ENCODE measurements around the gene ARSB. TPM values are rescaled to one million over a fixed set of nuclear protein-coding genes. Genes with fewer than 3 reads are reported as not detected.

ARSB gene
- total and polyA plus RNA-seq, 2 donors (not counting 1 experiment from before 2014, with no cell fraction given): 10.1 to 27.7 TPM

- Histone ChIP-seq H3K27me3 (ENCODE audit: control insufficient read depth, insufficient read depth, low read length) (peaks cover 9% of the 10 kb centered on the region), H3K4me1 (ENCODE audit: control insufficient read depth, extremely low read depth, insufficient read depth, low read length) (peaks cover 7% of the 10 kb centered on the region), H2AFZ (ENCODE audit: low read length) (no peak overlapping the region), H3K79me2 (ENCODE audit: control insufficient read depth, insufficient read depth, low read length) (no peaks in the 10 kb centered on the region), H4K20me1 (ENCODE audit: control insufficient read depth, extremely low read depth, insufficient read depth, low read length) (no peaks in the 10 kb centered on the region), H3K9me3 (ENCODE audit: control insufficient read depth, insufficient read depth, low read depth, low read length) (no peaks in the 10 kb centered on the region), H3K27ac (ENCODE audit: insufficient read depth, low read length) (no peak overlapping the region), H3K9ac (ENCODE audit: insufficient read depth, low read length) (no peak overlapping the region), H3K4me3 (replicated peaks in 1 of 4; ENCODE audit: control extremely low read depth in 1 of 4, insufficient read depth in 1 of 4, low read depth in 3 of 4, low read length in 4 of 4) (no peak overlapping the region), H3K36me3 (ENCODE audit: control insufficient read depth, insufficient read depth, low read length) (no peaks in the 10 kb centered on the region), H3K4me2 (ENCODE audit: extremely low read depth, insufficient read depth, low read length) (peak overlapping the region; percentile 17)
- TF ChIP-seq CTCF (conservative IDR thresholded peaks at IDR 0.05 in 1 of 2, IDR thresholded peaks at IDR 0.05 in 1 of 2; ENCODE audit: low read depth in 1 of 2, low read length in 2 of 2) (no peak), EZH2 (IDR thresholded peaks at IDR 0.05; ENCODE audit: low read length, missing control alignments) (no peak)
- peak; percentile 68 to 69 for DNase-seq (ENCODE audit: low read depth in 2 of 2)
These were observed 227.6 kb downstream of the ARSB start for GRCh38 chr5:78757269-78758053.

GRCh38 chr5:78756858-78757257, 228.3 kb downstream of the ARSB start:
- Histone ChIP-seq H2AFZ (ENCODE audit: low read length) (no peak overlapping the region), H3K4me3 (replicated peaks in 1 of 4; ENCODE audit: control extremely low read depth in 1 of 4, insufficient read depth in 1 of 4, low read depth in 3 of 4, low read length in 4 of 4) (no peak overlapping the region), H3K27ac (ENCODE audit: insufficient read depth, low read length) (no peak overlapping the region), H3K4me1 (ENCODE audit: control insufficient read depth, extremely low read depth, insufficient read depth, low read length) (peaks cover 7% of the 10 kb centered on the region), H3K79me2 (ENCODE audit: control insufficient read depth, insufficient read depth, low read length) (no peaks in the 10 kb centered on the region), H3K9ac (ENCODE audit: insufficient read depth, low read length) (no peak overlapping the region), H3K4me2 (ENCODE audit: extremely low read depth, insufficient read depth, low read length) (no peak overlapping the region), H3K27me3 (ENCODE audit: control insufficient read depth, insufficient read depth, low read length) (peaks cover 4% of the 10 kb centered on the region), H3K36me3 (ENCODE audit: control insufficient read depth, insufficient read depth, low read length) (no peaks in the 10 kb centered on the region), H4K20me1 (ENCODE audit: control insufficient read depth, extremely low read depth, insufficient read depth, low read length) (no peaks in the 10 kb centered on the region), H3K9me3 (ENCODE audit: control insufficient read depth, insufficient read depth, low read depth, low read length) (no peaks in the 10 kb centered on the region)
- TF ChIP-seq EZH2 (IDR thresholded peaks at IDR 0.05; ENCODE audit: low read length, missing control alignments) (no peak), CTCF (conservative IDR thresholded peaks at IDR 0.05 in 1 of 2, IDR thresholded peaks at IDR 0.05 in 1 of 2; ENCODE audit: low read depth in 1 of 2, low read length in 2 of 2) (no peak)
- no peak for DNase-seq (ENCODE audit: low read depth in 2 of 2)

- no peaks in the 10 kb centered on the region for H3K36me3 ChIP-seq (ENCODE audit: control insufficient read depth, insufficient read depth, low read length)
- no peak for TF ChIP-seq CTCF (conservative IDR thresholded peaks at IDR 0.05 in 1 of 2, IDR thresholded peaks at IDR 0.05 in 1 of 2; ENCODE audit: low read depth in 1 of 2, low read length in 2 of 2)
- TF ChIP-seq EZH2 (IDR thresholded peaks at IDR 0.05; ENCODE audit: low read length, missing control alignments): no peak
- H3K9ac ChIP-seq (ENCODE audit: insufficient read depth, low read length): no peak overlapping the region
- no peak overlapping the region for H3K4me2 ChIP-seq (ENCODE audit: extremely low read depth, insufficient read depth, low read length)
- H3K79me2 ChIP-seq (ENCODE audit: control insufficient read depth, insufficient read depth, low read length): no peaks in the 10 kb centered on the region
- no peaks in the 10 kb centered on the region for H3K9me3 ChIP-seq (ENCODE audit: control insufficient read depth, insufficient read depth, low read depth, low read length)
- DNase-seq (ENCODE audit: low read depth in 2 of 2): peak; percentile 14 to 36
- H3K4me1 ChIP-seq (ENCODE audit: control insufficient read depth, extremely low read depth, insufficient read depth, low read length): peaks cover 7% of the 10 kb centered on the region
- H3K4me3 ChIP-seq (replicated peaks in 1 of 4; ENCODE audit: control extremely low read depth in 1 of 4, insufficient read depth in 1 of 4, low read depth in 3 of 4, low read length in 4 of 4): no peak overlapping the region
- H3K27me3 ChIP-seq (ENCODE audit: control insufficient read depth, insufficient read depth, low read length): no peaks in the 10 kb centered on the region
- H4K20me1 ChIP-seq (ENCODE audit: control insufficient read depth, extremely low read depth, insufficient read depth, low read length): no peaks in the 10 kb centered on the region
- no peak overlapping the region for H2AFZ ChIP-seq (ENCODE audit: low read length)
- H3K27ac ChIP-seq (ENCODE audit: insufficient read depth, low read length): no peak overlapping the region
These were observed 229.2 kb downstream of the ARSB start for GRCh38 chr5:78755822-78756429.
